ENCODE data around the gene ABCC4. TPM values are rescaled to one million over a fixed set of nuclear protein-coding genes. Genes with fewer than 3 reads are reported as not detected.

The ABCC4 gene
- total RNA-seq, 1 donor from 2014 or later = 19.0 TPM

DNA sequence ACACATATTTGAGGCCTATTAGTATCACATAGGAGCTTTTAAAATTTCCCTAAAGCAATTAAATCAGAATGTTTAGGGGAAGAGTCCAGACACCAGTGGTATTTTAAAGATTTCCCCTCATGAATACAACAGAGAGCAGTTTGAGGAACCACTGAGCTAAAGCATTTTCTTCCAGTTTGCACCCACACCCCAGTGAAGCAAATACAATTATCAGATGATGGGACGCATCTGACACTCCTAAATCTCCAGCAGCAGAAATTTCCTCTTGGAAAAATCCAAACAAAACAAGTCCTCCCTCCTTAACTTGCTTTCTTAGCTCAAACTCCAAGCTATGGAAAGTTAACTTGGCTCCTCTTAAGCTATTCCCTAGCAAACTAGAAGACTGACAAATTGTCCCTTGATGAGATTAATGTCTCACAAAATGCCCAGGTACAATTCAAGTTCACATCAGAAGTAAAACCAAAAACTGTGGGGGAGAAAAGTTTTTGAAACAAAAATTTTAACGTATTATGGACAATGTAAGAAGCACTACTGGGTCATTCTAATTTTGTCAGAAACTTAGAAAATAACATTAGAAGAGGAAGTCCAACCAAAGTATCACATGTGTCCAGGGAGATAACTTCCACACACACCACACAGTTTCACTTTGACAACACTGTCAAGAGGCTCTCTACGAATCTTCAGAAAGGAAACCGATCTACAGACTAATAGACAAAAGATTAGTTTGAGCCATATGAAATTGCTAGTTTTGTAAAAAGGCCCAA, 74.1 kb downstream of the ABCC4 start:
- H3K4me3 Mint-ChIP-seq (ENCODE audit: unreplicated experiment) = no peak overlapping the region
- H3K4me1 Mint-ChIP-seq (ENCODE audit: unreplicated experiment) = peaks cover 19% of the 10 kb centered on the region
- no peak overlapping the region for H3K27ac Mint-ChIP-seq (ENCODE audit: unreplicated experiment)
- no peak for DNase-seq (ENCODE audit: low spot score)
- TF ChIP-seq CTCF (IDR thresholded peaks at IDR 0.05; ENCODE audit: unreplicated experiment) = no peak
- no peaks in the 10 kb centered on the region for H3K27me3 Mint-ChIP-seq (ENCODE audit: unreplicated experiment)
- no peaks in the 10 kb centered on the region for H3K36me3 Mint-ChIP-seq (ENCODE audit: low read depth, unreplicated experiment)
- H3K9me3 Mint-ChIP-seq (ENCODE audit: unreplicated experiment) = no peaks in the 10 kb centered on the region

DNA sequence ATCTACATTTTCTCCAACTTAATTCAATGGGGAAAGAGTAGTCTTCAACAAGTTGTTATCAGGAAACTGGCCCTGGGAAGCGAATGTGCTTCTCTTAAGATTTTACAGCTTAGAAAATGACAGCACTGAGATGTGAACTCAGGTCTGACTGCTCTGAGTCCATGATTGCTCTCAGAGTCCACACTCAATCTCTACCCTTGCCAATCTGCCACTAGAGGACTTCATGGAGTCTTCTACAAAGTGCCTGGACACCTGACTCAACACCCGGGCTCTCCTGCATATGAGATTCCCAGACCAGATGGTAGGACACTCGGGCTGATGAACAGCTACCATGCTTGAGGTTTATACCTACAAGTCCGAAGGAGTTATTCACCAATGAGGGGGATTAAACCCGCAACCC, 74.8 kb downstream of the ABCC4 start:
- Mint-ChIP-seq H3K36me3 (ENCODE audit: low read depth, unreplicated experiment) (no peaks in the 10 kb centered on the region), H3K4me1 (ENCODE audit: unreplicated experiment) (peaks cover 16% of the 10 kb centered on the region), H3K27ac (ENCODE audit: unreplicated experiment) (no peak overlapping the region), H3K9me3 (ENCODE audit: unreplicated experiment) (no peaks in the 10 kb centered on the region), H3K27me3 (ENCODE audit: unreplicated experiment) (no peaks in the 10 kb centered on the region), H3K4me3 (ENCODE audit: unreplicated experiment) (no peak overlapping the region)
- DNase-seq (ENCODE audit: low spot score) = no peak
- TF ChIP-seq CTCF (IDR thresholded peaks at IDR 0.05; ENCODE audit: unreplicated experiment) = no peak

DNA sequence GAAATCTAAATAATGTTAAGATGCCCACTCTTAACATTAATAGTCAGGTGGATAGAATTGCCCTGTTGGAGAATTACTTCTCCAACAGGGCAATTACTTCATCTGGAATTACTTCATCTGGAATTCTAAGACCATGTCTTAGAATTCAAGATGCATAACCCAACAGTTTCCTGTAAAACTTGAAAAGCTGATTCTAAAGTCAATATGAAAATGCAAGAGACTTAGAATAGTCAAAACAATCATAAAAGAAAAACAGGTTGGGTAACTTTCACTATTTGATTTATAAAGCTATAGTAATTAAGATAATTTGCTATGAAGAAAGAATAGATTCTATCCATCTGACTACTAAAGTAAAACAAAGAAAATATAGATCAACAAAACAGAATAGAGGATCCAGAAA, 75.2 kb downstream of the ABCC4 start:
- no peak for TF ChIP-seq CTCF (IDR thresholded peaks at IDR 0.05; ENCODE audit: unreplicated experiment)
- Mint-ChIP-seq H3K4me1 (ENCODE audit: unreplicated experiment) (peaks cover 16% of the 10 kb centered on the region), H3K9me3 (ENCODE audit: unreplicated experiment) (no peaks in the 10 kb centered on the region), H3K27me3 (ENCODE audit: unreplicated experiment) (no peaks in the 10 kb centered on the region), H3K36me3 (ENCODE audit: low read depth, unreplicated experiment) (no peaks in the 10 kb centered on the region), H3K27ac (ENCODE audit: unreplicated experiment) (no peak overlapping the region), H3K4me3 (ENCODE audit: unreplicated experiment) (no peak overlapping the region)
- DNase-seq (ENCODE audit: low spot score) = no peak

GRCh38 chr13:95224064-95224463, 77.2 kb downstream of the ABCC4 start:
- TF ChIP-seq CTCF (IDR thresholded peaks at IDR 0.05; ENCODE audit: unreplicated experiment) = no peak
- Mint-ChIP-seq H3K4me1 (ENCODE audit: unreplicated experiment) (peaks cover 13% of the 10 kb centered on the region), H3K36me3 (ENCODE audit: low read depth, unreplicated experiment) (no peaks in the 10 kb centered on the region), H3K9me3 (ENCODE audit: unreplicated experiment) (no peaks in the 10 kb centered on the region), H3K27ac (ENCODE audit: unreplicated experiment) (no peak overlapping the region), H3K27me3 (ENCODE audit: unreplicated experiment) (no peaks in the 10 kb centered on the region), H3K4me3 (ENCODE audit: unreplicated experiment) (no peak overlapping the region)
- DNase-seq (ENCODE audit: low spot score) = no peak

GRCh38 chr13:95222733-95223018, 78.6 kb downstream of the ABCC4 start:
- Mint-ChIP-seq H3K27me3 (ENCODE audit: unreplicated experiment) (no peaks in the 10 kb centered on the region), H3K27ac (ENCODE audit: unreplicated experiment) (no peak overlapping the region), H3K4me1 (ENCODE audit: unreplicated experiment) (peaks cover 13% of the 10 kb centered on the region), H3K36me3 (ENCODE audit: low read depth, unreplicated experiment) (no peaks in the 10 kb centered on the region), H3K9me3 (ENCODE audit: unreplicated experiment) (no peaks in the 10 kb centered on the region), H3K4me3 (ENCODE audit: unreplicated experiment) (no peak overlapping the region)
- TF ChIP-seq CTCF (IDR thresholded peaks at IDR 0.05; ENCODE audit: unreplicated experiment) = no peak
- DNase-seq (ENCODE audit: low spot score) = no peak

All from endothelial cell (in vitro differentiated cells).